ENCODE data around the gene HINT3. TPM values are rescaled to one million over a fixed set of nuclear protein-coding genes. Genes with fewer than 3 reads are reported as not detected.

Gene HINT3
- total RNA-seq, 4 donors from 2014 or later: 15.4 to 22.5 (median 20.7) TPM

DNA sequence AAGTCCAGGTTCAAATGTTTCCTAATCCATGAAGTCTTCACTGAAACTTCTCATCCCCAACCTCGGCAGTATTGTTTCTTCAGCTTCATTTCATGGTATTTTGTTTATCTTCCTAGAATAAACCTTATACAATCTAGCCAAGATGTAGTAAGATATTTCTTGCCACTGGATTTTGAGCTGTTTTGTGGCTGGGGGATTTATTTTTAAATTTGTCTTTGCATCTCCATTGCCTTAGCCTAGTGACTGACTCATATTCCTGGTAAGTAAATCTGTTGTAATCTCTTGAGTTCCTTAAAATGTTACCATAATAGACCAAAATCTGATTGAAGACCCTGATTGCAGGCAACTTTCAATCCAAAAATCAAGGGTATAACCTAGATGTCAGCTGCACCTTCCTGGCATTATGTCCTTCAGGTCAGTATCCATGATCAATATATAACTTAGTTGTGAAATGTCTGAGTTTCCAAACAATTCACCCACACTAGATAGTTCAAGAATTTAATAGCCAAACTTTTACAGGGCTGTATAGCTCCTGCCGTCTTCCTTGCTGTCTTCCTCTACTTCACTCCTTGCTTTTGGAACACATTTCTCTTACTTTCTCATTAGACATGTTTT, 25.1 kb downstream of the HINT3 start:
- H3K27me3 ChIP-seq: no peaks in the 10 kb centered on the region
- intact Hi-C loops (cut with DNase I): no loop called here
- H3K36me3 ChIP-seq: peaks cover 0 to 46% (median 0%) of the 10 kb centered on the region in 3 donors
- DNase-seq: no peak
- H3K9me3 ChIP-seq: no peaks in the 10 kb centered on the region
- peaks cover 0 to 10% (median 6%) of the 10 kb centered on the region in 3 donors for H3K4me1 ChIP-seq
- no peak overlapping the region for H3K4me3 ChIP-seq
- no peak for TF ChIP-seq POLR2A (IDR thresholded peaks at IDR 0.05)
- TF ChIP-seq, protein P1, sequence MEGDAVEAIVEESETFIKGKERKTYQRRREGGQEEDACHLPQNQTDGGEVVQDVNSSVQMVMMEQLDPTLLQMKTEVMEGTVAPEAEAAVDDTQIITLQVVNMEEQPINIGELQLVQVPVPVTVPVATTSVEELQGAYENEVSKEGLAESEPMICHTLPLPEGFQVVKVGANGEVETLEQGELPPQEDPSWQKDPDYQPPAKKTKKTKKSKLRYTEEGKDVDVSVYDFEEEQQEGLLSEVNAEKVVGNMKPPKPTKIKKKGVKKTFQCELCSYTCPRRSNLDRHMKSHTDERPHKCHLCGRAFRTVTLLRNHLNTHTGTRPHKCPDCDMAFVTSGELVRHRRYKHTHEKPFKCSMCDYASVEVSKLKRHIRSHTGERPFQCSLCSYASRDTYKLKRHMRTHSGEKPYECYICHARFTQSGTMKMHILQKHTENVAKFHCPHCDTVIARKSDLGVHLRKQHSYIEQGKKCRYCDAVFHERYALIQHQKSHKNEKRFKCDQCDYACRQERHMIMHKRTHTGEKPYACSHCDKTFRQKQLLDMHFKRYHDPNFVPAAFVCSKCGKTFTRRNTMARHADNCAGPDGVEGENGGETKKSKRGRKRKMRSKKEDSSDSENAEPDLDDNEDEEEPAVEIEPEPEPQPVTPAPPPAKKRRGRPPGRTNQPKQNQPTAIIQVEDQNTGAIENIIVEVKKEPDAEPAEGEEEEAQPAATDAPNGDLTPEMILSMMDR (IDR thresholded peaks at IDR 0.05): no peak
- H3K27ac ChIP-seq: no peak overlapping the region
- 88 to 89% methylated on average over 2 of the region's 2 CpGs for WGBS, 2 donors

DNA sequence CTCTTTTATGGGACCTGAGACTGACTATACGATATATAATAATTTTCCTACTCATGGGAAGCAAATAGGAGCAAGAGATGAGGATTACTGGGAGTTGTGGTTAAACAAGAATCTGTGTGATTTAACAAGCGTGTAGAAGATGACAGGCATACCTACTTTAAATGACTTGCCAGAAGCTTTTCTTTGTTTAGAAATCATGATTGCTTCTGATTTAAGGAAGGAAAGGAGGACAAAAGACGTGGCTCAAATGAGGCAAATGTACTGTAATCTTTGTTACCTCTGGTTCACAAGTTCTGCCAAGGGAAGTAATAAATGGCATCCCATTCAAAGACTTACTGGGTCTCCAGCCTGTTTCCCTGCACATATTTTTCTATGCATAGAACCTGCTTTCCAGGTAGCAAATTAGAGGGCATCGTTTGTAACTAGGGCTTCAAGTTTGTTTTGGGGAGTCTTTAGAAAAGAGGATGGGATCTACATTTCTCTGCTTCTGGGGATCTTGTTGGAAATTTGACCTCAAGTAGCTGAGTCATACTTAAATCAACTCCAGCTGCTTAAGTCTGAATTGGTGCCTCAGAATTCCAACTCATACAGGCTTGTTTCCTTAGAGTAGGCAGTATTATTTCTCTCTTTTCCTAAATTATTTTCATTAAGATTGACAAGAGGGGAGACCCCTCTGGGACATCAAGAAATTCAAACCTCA, 26.8 kb downstream of the HINT3 start:
- Histone ChIP-seq H3K36me3 (peaks cover 0 to 34% (median 0%) of the 10 kb centered on the region in 3 donors), H3K9me3 (no peaks in the 10 kb centered on the region), H3K4me3 (no peak overlapping the region), H3K27me3 (no peaks in the 10 kb centered on the region), H3K27ac (no peak overlapping the region), H3K4me1 (peaks cover 0 to 27% (median 11%) of the 10 kb centered on the region in 3 donors)
- 58 to 64% methylated on average over 4 of the region's 4 CpGs for WGBS, 2 donors
- TF ChIP-seq, protein P1 (IDR thresholded peaks at IDR 0.05): no peak
- TF ChIP-seq POLR2A (IDR thresholded peaks at IDR 0.05): no peak
- intact Hi-C loops (cut with DNase I): no loop called here
- no peak for DNase-seq

DNA sequence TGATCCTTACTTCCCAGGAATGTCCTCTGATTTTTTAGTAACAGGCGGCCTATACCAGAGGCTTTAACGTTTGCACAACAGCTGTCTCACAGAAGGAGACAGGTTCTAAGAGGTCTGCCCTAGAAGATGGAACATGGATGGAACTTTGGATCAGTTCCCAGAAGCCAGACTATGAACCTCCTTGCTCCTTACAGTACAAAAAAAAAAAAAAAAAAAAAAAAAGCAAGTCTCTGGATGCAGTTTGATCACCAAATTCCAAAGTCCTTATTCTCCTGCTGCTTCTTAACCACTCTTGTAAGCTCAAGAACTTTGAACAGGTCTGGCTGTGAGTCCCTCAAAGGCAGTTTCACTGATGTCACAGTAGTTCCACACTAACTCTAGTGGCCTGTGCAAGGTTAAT, 27.7 kb downstream of the HINT3 start:
- Histone ChIP-seq H3K27ac (no peak overlapping the region), H3K36me3 (peaks cover 0 to 25% (median 0%) of the 10 kb centered on the region in 3 donors), H3K4me3 (no peak overlapping the region), H3K9me3 (no peaks in the 10 kb centered on the region), H3K4me1 (peaks cover 0 to 34% (median 11%) of the 10 kb centered on the region in 3 donors), H3K27me3 (no peaks in the 10 kb centered on the region)
- no peak for TF ChIP-seq POLR2A (IDR thresholded peaks at IDR 0.05)
- TF ChIP-seq, protein P1 (IDR thresholded peaks at IDR 0.05): no peak
- DNase-seq: no peak
- intact Hi-C loops (cut with DNase I): no loop called here
- WGBS, 2 donors: 29 to 63% methylated on average over 1 to 2 of the region's 2 CpGs

- 65 to 66% methylated on average over 4 of the region's 4 CpGs for WGBS, 2 donors
- H3K27ac ChIP-seq: peak overlapping the region in 2 of 4 donors; percentile 89
- TF ChIP-seq, protein P1 (IDR thresholded peaks at IDR 0.05): no peak
- no peak for TF ChIP-seq POLR2A (IDR thresholded peaks at IDR 0.05)
- intact Hi-C loops (cut with DNase I): no loop called here
- H3K4me1 ChIP-seq: peaks cover 0 to 40% (median 11%) of the 10 kb centered on the region in 3 donors
- H3K4me3 ChIP-seq: peak overlapping the region; percentile 60 to 85 (median 76)
- no peak for DNase-seq
- no peaks in the 10 kb centered on the region for H3K9me3 ChIP-seq
- H3K36me3 ChIP-seq: peaks cover 0 to 18% (median 0%) of the 10 kb centered on the region in 3 donors
- no peaks in the 10 kb centered on the region for H3K27me3 ChIP-seq
These were observed 29.0 kb downstream of the HINT3 start for GRCh38 chr6:125985522-125985921.

- peaks cover 0 to 40% (median 11%) of the 10 kb centered on the region in 3 donors for H3K4me1 ChIP-seq
- WGBS, 2 donors: 1 to 3% methylated on average over 3 of the region's 3 CpGs
- no peak for DNase-seq
These were observed 29.4 kb downstream of the HINT3 start for GRCh38 chr6:125985979-125986300.

More at GRCh38 chr6:125985979-125986300, 29.4 kb downstream of the HINT3 start:
- Histone ChIP-seq H3K9me3 (no peaks in the 10 kb centered on the region), H3K36me3 (peaks cover 0 to 15% (median 0%) of the 10 kb centered on the region in 3 donors), H3K27me3 (no peaks in the 10 kb centered on the region), H3K27ac (peak overlapping the region; percentile 80 to 89 (median 89)), H3K4me3 (peak overlapping the region; percentile 60 to 85 (median 76))
- intact Hi-C loops (cut with DNase I): no loop called here
- TF ChIP-seq, protein P1 (IDR thresholded peaks at IDR 0.05): no peak
- no peak for TF ChIP-seq POLR2A (IDR thresholded peaks at IDR 0.05)
